Kidney epithelial cell (primary cell): ENCODE results near the gene AHCYL1. TPM values are rescaled to one million over a fixed set of nuclear protein-coding genes. Genes with fewer than 3 reads are reported as not detected.

Experiments used
- DNase-seq: peaks from one replicate; pipeline ENCODE4 v3.0.0-alpha.2; 2010; ENCODE audit warnings: low read depth
- H3K27me3 ChIP-seq: 2 replicates; pipeline ENCODE4 v1.6.0; 2011; ENCODE audit warnings: low read length; ENCODE audit not compliant: control insufficient read depth, insufficient read depth
- H3K36me3 ChIP-seq: 2 replicates; pipeline ENCODE4 v1.5.1; 2011; ENCODE audit warnings: low read length; ENCODE audit not compliant: control insufficient read depth, insufficient read depth
- H3K4me3 ChIP-seq: 2 replicates; pipeline ENCODE4 v1.5.1; 2011; ENCODE audit warnings: low read depth, mild to moderate bottlenecking, control low read depth, low read length
- CTCF ChIP-seq: IDR thresholded peaks from 2 replicates; pipeline ENCODE4 v1.5.1; 2011; ENCODE audit warnings: mild to moderate bottlenecking, moderate library complexity, low read length, control low read depth, inconsistent platforms; ENCODE audit not compliant: insufficient read depth, poor library complexity, severe bottlenecking
- total RNA-seq: library from RNA; depleted of rRNA; stranded (reverse); fragments of >200 nt; gene quantifications from 2 replicates; pipeline ENCODE4 v1.2.3, GENCODE V29; 2015

The AHCYL1 gene
- total RNA-seq, 1 donor from 2014 or later = 40.1 TPM

GRCh38 chr1:110053552-110054428, 69.2 kb downstream of the AHCYL1 start:
- peak; percentile 95 for TF ChIP-seq CTCF
- no peak for DNase-seq
- H3K4me3 ChIP-seq = no peak overlapping the region
- no peaks in the 10 kb centered on the region for H3K27me3 ChIP-seq
- H3K36me3 ChIP-seq = peaks cover 5% of the 10 kb centered on the region

- Histone ChIP-seq H3K4me3 (no peak overlapping the region), H3K36me3 (peaks cover 3% of the 10 kb centered on the region), H3K27me3 (no peaks in the 10 kb centered on the region)
- no peak for DNase-seq
- no peak for TF ChIP-seq CTCF
Measured at GRCh38 chr1:110055493-110056284, 71.1 kb downstream of the AHCYL1 start.

GRCh38 chr1:110056285-110056683, 71.7 kb downstream of the AHCYL1 start:
- Histone ChIP-seq H3K4me3 (no peak overlapping the region), H3K27me3 (no peaks in the 10 kb centered on the region), H3K36me3 (peaks cover 3% of the 10 kb centered on the region)
- no peak for DNase-seq
- no peak for TF ChIP-seq CTCF

- no peaks in the 10 kb centered on the region for H3K27me3 ChIP-seq
- peaks cover 3% of the 10 kb centered on the region for H3K36me3 ChIP-seq
- no peak overlapping the region for H3K4me3 ChIP-seq
- no peak for TF ChIP-seq CTCF
- DNase-seq = no peak
Measured at GRCh38 chr1:110056776-110057175, 72.2 kb downstream of the AHCYL1 start.

- peaks cover 3% of the 10 kb centered on the region for H3K36me3 ChIP-seq
- TF ChIP-seq CTCF = no peak
- no peaks in the 10 kb centered on the region for H3K27me3 ChIP-seq
- no peak overlapping the region for H3K4me3 ChIP-seq
- no peak for DNase-seq
Measured at GRCh38 chr1:110057963-110058518, 73.5 kb downstream of the AHCYL1 start.
